Measurements from ENCODE around the gene TPGS1. TPM values are rescaled to one million over a fixed set of nuclear protein-coding genes. Genes with fewer than 3 reads are reported as not detected.
A peak's percentile ranks its signal among the peaks of the same experiment; 100 is the strongest.

TPGS1 gene, protein sequence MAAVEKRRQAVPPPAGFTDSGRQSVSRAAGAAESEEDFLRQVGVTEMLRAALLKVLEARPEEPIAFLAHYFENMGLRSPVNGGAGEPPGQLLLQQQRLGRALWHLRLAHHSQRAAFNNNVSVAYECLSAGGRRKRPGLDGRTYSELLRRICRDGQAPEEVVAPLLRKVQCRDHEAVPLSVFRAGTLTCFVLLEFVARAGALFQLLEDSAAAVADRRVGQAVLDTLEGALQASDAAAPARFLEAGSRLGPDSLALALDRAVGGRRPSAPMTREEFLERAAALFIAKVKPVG
- 18.0 TPM for total RNA-seq (ENCODE audit: unreplicated experiment)
- long read RNA-seq, transcript TPGS1-201 (2 exons, 1,114 nt) = major isoform, 37 of 38 reads
- long read RNA-seq, partial matches to known transcripts = 1 of 38 reads
- long read RNA-seq, other reads (novel, unspliced or antisense) = 0 of 38 reads

DNA sequence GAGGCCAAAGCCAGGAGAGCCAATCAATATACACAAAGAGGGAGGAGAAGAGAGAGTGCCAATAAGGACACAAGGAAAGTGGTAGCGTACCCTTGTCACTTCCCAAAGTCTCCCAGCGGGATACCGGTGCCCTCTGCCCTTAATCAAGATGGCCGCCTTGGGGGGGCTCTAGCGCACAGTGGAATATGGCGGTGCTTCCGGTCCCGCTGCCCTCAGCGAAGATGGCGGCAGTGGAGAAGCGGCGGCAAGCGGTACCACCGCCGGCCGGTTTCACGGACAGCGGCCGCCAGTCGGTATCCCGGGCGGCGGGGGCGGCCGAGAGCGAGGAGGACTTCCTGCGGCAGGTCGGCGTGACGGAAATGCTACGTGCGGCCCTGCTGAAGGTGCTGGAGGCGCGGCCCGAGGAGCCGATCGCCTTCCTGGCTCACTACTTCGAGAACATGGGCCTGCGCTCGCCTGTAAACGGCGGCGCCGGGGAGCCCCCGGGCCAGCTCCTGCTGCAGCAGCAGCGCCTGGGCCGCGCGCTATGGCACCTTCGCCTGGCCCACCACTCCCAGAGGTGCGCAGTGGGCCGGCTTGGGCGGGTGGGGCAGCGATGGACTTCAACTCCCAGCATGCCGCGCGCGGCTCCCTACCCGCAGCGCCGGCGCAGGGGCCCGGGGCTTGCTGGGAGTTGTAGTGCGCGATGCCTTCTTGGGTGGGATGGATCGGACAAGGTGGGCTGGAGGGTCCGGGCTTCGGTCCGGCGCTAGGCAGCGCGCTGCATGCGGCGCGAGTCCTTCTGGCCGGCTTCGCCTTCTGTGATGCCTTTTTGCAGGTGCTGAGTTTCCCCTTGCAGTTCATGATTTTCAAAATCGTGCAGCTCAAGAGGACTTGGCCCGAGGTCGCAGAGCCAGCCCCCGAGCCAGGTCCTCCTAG, at the start of gene TPGS1:
TPGS1 (plus strand) TSS at position 212 of the 918 bp plus-strand sequence; CDS start at position 222, 10 bp downstream.
- Mint-ChIP-seq H3K36me3 (ENCODE audit: low read depth, unreplicated experiment) (peaks cover 8% of the 10 kb centered on the region), H3K27me3 (ENCODE audit: unreplicated experiment) (peaks cover 17% of the 10 kb centered on the region), H3K9me3 (ENCODE audit: unreplicated experiment) (no peaks in the 10 kb centered on the region), H3K4me3 (ENCODE audit: unreplicated experiment) (peak within 1 kb of the TSS; percentile 95), H3K4me1 (ENCODE audit: unreplicated experiment) (peaks cover 24% of the 10 kb centered on the region), H3K27ac (ENCODE audit: unreplicated experiment) (peak within 1 kb of the TSS; percentile 99)
- TF ChIP-seq, protein P1, sequence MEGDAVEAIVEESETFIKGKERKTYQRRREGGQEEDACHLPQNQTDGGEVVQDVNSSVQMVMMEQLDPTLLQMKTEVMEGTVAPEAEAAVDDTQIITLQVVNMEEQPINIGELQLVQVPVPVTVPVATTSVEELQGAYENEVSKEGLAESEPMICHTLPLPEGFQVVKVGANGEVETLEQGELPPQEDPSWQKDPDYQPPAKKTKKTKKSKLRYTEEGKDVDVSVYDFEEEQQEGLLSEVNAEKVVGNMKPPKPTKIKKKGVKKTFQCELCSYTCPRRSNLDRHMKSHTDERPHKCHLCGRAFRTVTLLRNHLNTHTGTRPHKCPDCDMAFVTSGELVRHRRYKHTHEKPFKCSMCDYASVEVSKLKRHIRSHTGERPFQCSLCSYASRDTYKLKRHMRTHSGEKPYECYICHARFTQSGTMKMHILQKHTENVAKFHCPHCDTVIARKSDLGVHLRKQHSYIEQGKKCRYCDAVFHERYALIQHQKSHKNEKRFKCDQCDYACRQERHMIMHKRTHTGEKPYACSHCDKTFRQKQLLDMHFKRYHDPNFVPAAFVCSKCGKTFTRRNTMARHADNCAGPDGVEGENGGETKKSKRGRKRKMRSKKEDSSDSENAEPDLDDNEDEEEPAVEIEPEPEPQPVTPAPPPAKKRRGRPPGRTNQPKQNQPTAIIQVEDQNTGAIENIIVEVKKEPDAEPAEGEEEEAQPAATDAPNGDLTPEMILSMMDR (IDR thresholded peaks at IDR 0.05; ENCODE audit: unreplicated experiment) = peak; percentile 10
- DNase-seq (ENCODE audit: low spot score) = peak; percentile 90

DNA sequence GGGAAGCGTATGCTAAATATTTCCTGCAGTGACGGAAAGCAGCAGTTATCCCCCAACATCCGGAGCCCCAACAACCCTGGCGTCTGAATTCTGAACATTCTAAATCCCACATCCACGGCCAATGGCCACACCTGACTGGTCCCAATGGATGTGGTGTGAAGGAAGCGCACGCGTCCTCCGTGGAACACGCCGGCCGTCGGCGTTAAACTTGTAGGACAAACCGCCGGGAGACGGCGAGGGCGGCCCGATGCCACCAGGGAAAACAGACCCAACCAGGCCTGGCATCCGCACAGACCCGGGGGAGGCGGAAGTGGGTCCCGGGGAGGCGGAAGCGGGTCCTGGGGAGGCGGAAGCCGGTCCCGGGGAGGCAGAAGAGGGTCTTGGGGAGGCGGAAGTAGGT, 49.7 kb upstream of the TPGS1 start:
- Mint-ChIP-seq H3K9me3 (ENCODE audit: unreplicated experiment) (no peaks in the 10 kb centered on the region), H3K27ac (ENCODE audit: unreplicated experiment) (no peak overlapping the region), H3K4me3 (ENCODE audit: unreplicated experiment) (no peak overlapping the region), H3K4me1 (ENCODE audit: unreplicated experiment) (no peaks in the 10 kb centered on the region), H3K36me3 (ENCODE audit: low read depth, unreplicated experiment) (peaks cover 12% of the 10 kb centered on the region), H3K27me3 (ENCODE audit: unreplicated experiment) (peaks cover 14% of the 10 kb centered on the region)
- no peak for DNase-seq (ENCODE audit: low spot score)
- TF ChIP-seq, protein P1 (IDR thresholded peaks at IDR 0.05; ENCODE audit: unreplicated experiment) = no peak

DNA sequence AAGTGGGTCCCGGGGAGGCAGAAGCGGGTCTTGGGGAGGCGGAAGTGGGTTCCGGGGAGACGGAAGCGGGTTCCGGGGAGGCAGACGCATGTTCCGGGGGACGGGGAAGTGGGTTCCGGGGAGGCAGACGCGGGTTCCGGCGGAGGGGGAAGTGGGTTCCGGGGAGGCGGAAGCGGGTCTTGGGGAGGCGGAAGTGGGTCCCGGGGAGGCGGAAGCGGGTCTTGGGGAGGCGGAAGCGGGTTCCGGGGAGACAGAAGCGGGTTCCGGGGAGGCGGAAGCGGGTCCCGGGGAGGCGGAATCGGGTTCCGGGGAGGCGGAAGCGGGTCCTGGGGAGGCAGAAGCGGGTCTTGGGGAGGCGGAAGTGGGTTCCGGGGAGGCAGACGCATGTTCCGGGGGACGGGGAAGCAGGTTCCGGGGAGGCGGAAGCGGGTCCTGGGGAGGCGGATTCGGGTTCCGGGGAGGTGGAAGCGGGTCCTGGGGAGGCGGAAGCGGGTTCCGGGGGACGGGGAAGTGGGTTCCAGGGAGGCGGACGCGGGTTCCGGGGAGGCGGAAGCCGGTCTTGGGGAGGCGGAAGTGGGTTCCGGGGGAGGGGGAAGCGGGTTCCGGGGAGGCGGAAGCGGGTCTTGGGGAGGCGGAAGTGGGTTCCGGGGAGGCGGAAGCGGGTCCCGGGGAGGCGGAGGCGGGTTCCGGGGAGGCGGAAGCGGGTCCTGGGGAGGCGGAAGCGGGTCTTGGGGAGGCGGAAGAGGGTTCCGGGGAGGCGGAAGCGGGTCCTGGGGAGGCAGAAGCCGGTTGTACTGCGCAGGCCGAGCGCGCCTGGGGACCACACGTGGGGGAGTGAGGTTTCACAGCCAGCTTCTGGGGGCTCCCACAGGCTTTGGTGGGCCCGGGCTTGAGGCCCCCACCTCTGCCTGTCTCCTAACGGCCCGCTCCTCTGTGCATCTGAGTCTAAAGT, 48.9 kb upstream of the TPGS1 start:
- DNase-seq (ENCODE audit: low spot score) = no peak
- Mint-ChIP-seq H3K4me3 (ENCODE audit: unreplicated experiment) (no peak overlapping the region), H3K36me3 (ENCODE audit: low read depth, unreplicated experiment) (peaks cover 12% of the 10 kb centered on the region), H3K4me1 (ENCODE audit: unreplicated experiment) (no peaks in the 10 kb centered on the region), H3K9me3 (ENCODE audit: unreplicated experiment) (no peaks in the 10 kb centered on the region), H3K27me3 (ENCODE audit: unreplicated experiment) (peaks cover 14% of the 10 kb centered on the region), H3K27ac (ENCODE audit: unreplicated experiment) (no peak overlapping the region)
- TF ChIP-seq, protein P1 (IDR thresholded peaks at IDR 0.05; ENCODE audit: unreplicated experiment) = no peak

DNA sequence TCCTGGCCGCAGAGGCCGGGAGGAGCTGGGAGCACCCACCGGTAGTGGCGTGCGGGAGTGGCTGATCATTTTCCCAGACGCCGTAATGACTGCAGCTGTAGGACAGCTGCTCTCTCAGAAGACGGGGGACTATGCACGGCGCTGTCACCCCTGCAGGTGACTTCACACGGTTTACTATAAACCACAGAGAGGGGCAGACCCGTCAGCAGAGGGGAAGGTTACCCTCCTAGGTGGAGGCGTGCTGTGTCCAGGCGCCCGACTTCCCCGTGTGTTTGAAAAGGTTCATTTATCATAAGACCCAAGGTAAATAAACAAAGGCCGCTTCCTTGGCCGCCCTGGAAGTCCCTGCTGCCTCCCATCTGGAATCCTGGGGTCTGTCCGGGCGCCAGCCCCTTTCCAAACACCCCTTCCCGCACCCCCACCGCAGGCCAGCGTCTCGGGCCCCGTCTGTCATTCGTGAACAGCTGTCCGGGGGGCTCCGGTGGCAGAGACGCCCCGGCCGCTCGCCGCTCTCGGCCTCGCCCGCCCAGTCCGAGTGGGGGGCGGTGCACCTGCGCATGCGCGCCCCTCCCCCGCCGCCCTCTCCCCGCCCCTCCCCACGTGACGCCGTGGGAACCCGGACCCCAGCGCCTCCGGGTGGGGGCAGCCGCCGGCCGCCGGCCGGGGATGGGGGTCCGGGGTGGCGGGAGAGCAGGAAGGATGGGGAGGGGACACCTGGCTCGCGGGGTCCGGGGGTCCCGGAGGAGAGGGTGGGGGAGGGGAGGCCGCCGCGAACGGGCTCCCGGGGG, 47.4 kb upstream of the TPGS1 start:
- Mint-ChIP-seq H3K9me3 (ENCODE audit: unreplicated experiment) (no peaks in the 10 kb centered on the region), H3K4me3 (ENCODE audit: unreplicated experiment) (peak overlapping the region; percentile 90), H3K4me1 (ENCODE audit: unreplicated experiment) (no peaks in the 10 kb centered on the region), H3K27ac (ENCODE audit: unreplicated experiment) (peak overlapping the region; percentile 64), H3K36me3 (ENCODE audit: low read depth, unreplicated experiment) (peaks cover 10% of the 10 kb centered on the region), H3K27me3 (ENCODE audit: unreplicated experiment) (peaks cover 14% of the 10 kb centered on the region)
- TF ChIP-seq, protein P1 (IDR thresholded peaks at IDR 0.05; ENCODE audit: unreplicated experiment) = no peak
- DNase-seq (ENCODE audit: low spot score) = peak; percentile 71
